ENCODE data around the gene TYMS. TPM values are rescaled to one million over a fixed set of nuclear protein-coding genes. Genes with fewer than 3 reads are reported as not detected.

Gene TYMS
- total and polyA plus RNA-seq, 10 of the 15 experiments (the other 5 are each of a cell fraction or from before 2014, with no cell fraction given), result 34.8 to 524 (median 219) TPM

GRCh38 chr18:652131-652530 lies 5.3 kb upstream of the TYMS start (continued):
- TF ChIP-seq, protein P1, sequence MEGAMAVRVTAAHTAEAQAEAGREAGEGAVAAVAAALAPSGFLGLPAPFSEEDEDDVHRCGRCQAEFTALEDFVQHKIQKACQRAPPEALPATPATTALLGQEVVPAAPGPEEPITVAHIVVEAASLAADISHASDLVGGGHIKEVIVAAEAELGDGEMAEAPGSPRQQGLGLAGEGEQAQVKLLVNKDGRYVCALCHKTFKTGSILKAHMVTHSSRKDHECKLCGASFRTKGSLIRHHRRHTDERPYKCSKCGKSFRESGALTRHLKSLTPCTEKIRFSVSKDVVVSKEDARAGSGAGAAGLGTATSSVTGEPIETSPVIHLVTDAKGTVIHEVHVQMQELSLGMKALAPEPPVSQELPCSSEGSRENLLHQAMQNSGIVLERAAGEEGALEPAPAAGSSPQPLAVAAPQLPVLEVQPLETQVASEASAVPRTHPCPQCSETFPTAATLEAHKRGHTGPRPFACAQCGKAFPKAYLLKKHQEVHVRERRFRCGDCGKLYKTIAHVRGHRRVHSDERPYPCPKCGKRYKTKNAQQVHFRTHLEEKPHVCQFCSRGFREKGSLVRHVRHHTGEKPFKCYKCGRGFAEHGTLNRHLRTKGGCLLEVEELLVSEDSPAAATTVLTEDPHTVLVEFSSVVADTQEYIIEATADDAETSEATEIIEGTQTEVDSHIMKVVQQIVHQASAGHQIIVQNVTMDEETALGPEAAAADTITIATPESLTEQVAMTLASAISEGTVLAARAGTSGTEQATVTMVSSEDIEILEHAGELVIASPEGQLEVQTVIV (IDR thresholded peaks at IDR 0.05; ENCODE audit: borderline replicate concordance, partially characterized antibody), result no peak
- TF ChIP-seq JUNB (IDR thresholded peaks at IDR 0.05), result no peak
- TF ChIP-seq POLR2AphosphoS5 (IDR thresholded peaks at IDR 0.05; ENCODE audit: low read length), result no peak
- no peak for TF ChIP-seq ZBED1 (IDR thresholded peaks at IDR 0.05; ENCODE audit: borderline replicate concordance)
- no peak for TF ChIP-seq PML (IDR thresholded peaks at IDR 0.05; ENCODE audit: low read length)

DNA sequence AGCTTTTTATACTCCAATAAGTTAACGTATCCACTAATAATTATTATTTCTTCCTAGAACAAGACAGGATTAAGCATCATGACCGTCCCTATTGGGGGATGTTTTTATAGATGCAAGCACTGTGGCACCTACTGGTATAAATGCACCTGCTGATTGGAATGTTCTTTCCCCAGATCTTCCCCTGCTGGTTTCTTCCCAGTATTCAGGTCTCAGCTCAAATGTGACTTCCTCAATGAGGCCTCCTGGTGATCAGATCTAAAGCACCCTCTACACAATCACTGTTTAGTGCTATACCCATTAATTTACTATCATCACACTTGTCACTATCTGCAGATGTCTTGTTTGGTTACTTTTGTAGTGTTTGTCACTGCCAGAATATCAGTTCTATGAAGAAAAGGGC lies 3.9 kb upstream of the TYMS start:
- 98% methylated on average over 2 of the region's 2 CpGs for WGBS (ENCODE audit: insufficient coverage, insufficient replicate concordance, low lambda C conversion rate, missing lambda C conversion rate)
- no peak for DNase-seq (ENCODE audit: low read depth, low spot score)
- Histone ChIP-seq H3K4me1 (ENCODE audit: control insufficient read depth, insufficient read depth, low read length) (peaks cover 10% of the 10 kb centered on the region), H3K79me2 (ENCODE audit: control insufficient read depth, insufficient read depth, low read length) (peaks cover 9% of the 10 kb centered on the region), H3K4me2 (ENCODE audit: control insufficient read depth, insufficient read depth) (no peak overlapping the region), H2AFZ (ENCODE audit: control insufficient read depth, low read depth, low read length) (no peak overlapping the region), H3K27me3 (replicated peaks in 1 of 2; ENCODE audit: control insufficient read depth in 2 of 2, insufficient read depth in 2 of 2, low read length in 1 of 2) (no peaks in the 10 kb centered on the region), H3K9ac (ENCODE audit: control insufficient read depth, insufficient read depth, low read length) (no peak overlapping the region), H3K36me3 (ENCODE audit: control insufficient read depth in 2 of 2, insufficient read depth in 2 of 2, low read length in 1 of 2) (no peaks in the 10 kb centered on the region), H4K20me1 (ENCODE audit: control insufficient read depth, insufficient read depth) (no peaks in the 10 kb centered on the region), H3K27ac (ENCODE audit: control insufficient read depth, insufficient read depth) (no peak overlapping the region), H3K9me3 (replicated peaks; ENCODE audit: control insufficient read depth, insufficient read depth, low read length) (no peaks in the 10 kb centered on the region), H3K4me3 (no peak overlapping the region)
- intact Hi-C loops (cut with micrococcal nuclease; ENCODE audit: unreplicated experiment), result no loop called here
- ATAC-seq, result no peak
- RAD21 ChIA-PET (ENCODE audit: unreplicated experiment), result interaction anchor here (1.2 kb wide), 1 partner anchor 33 kb away, joined by 4 read pairs; no protein-coding TSS in a partner anchor
- no TSS peak for BruUV-seq (replicated peaks)
- CTCF ChIA-PET, result interaction anchor here (0.7 to 1.5 kb wide), 4 partner anchors 10 to 185 kb away, joined by 3 to 4 read pairs (median 3); no protein-coding TSS in a partner anchor
- no peak for TF ChIP-seq EGR1 (IDR thresholded peaks at IDR 0.05; ENCODE audit: borderline replicate concordance in 1 of 2, low read depth in 2 of 2, low read length in 2 of 2)
- no peak for TF ChIP-seq STAT1 (conservative IDR thresholded peaks at IDR 0.05)
- no peak for FAIRE-seq
- in situ Hi-C loops (cut with MboI), result no loop called here
- POLR2A ChIA-PET, result no interaction called here
- SMC1A ChIA-PET (ENCODE audit: uncharacterized antibody, unreplicated experiment), result interaction anchor here (1.2 to 2.9 kb wide), 2 partner anchors 177 to 186 kb away, joined by 3 to 9 read pairs; no protein-coding TSS in a partner anchor

Measured in GM12878 (cell line).